A549 (cell line): ENCODE measurements around the gene ZNF580. TPM values are rescaled to one million over a fixed set of nuclear protein-coding genes. Genes with fewer than 3 reads are reported as not detected.

Experiments
- ATAC-seq, 2 experiments: fragments of 200-7000 bp in 1 of 2; fragments of >200 bp in 1 of 2; cut with Nextera tagmentation in 1 of 2; cut with Tn5 transposase in 1 of 2; 3 replicates each; pipeline versions ENCODE4 v1.8.0 to v1.9.1; 2018 to 2020; ENCODE audit warnings: mild to moderate bottlenecking in 1 of 2, moderate library complexity in 1 of 2
- CTCF ChIA-PET: fragments of 300-600 bp; sonication (Branson Sonifier 250); formaldehyde crosslinking; extraction: SDS; loops from one replicate; lab custom pipeline; 2021; ENCODE audit warnings: antibody characterized with exemption, inconsistent platforms; lab: Yijun Ruan, JAX
- POLR2A ChIA-PET: fragments of 350-600 bp; formaldehyde crosslinking; extraction: SDS; loops from one replicate; lab custom pipeline; 2021; ENCODE audit warnings: antibody characterized with exemption, inconsistent platforms; lab: Yijun Ruan, JAX
- DNase-seq, 2 experiments: peaks; one replicate each; pipeline versions ENCODE4 v3.0.0 to v3.0.0-alpha.2; 2011 to 2016; ENCODE audit warnings: low read depth in 1 of 2, low spot score in 1 of 2
- FAIRE-seq: peaks from 2 replicates; lab custom pipeline; 2011; peaks lifted over from hg19 to GRCh38; lab: Jason Lieb, UNC
- H3K27ac ChIP-seq, 2 experiments: fragments of >200 bp; sonication (Bioruptor Twin); formaldehyde crosslinking; 3 replicates each; pipeline ENCODE4 v1.5.1; 2016 to 2017
- H3K4me1 ChIP-seq: fragments of >200 bp; sonication (Bioruptor Twin); formaldehyde crosslinking; 3 replicates; pipeline ENCODE4 v1.6.1; 2016
- H3K4me2 ChIP-seq: fragments of >200 bp; sonication (Bioruptor Twin); formaldehyde crosslinking; 3 replicates; pipeline ENCODE4 v1.6.1; 2016
- H3K4me3 ChIP-seq: fragments of >200 bp; sonication (Bioruptor Twin); formaldehyde crosslinking; 3 replicates; pipeline ENCODE4 v1.5.1; 2016
- H3K9me3 ChIP-seq: fragments of >200 bp; sonication (Bioruptor Twin); formaldehyde crosslinking; 3 replicates; pipeline ENCODE4 v1.6.1; 2016
- EP300 ChIP-seq, 2 experiments: fragments of >200 bp; sonication (Bioruptor Twin); formaldehyde crosslinking; IDR thresholded peaks; 2 replicates in 1 of 2; 3 replicates in 1 of 2; pipeline ENCODE4 v1.6.1; 2016 to 2017
- ESRRA ChIP-seq: fragments of 150-350 bp; IDR thresholded peaks from 2 replicates; pipeline ENCODE4 v1.6.1; 2014; ENCODE audit warnings: mild to moderate bottlenecking, low read length, borderline replicate concordance
- FOSB ChIP-seq: fragments of 250-450 bp; sonication (Bioruptor Pico); IDR thresholded peaks from 2 replicates; pipeline ENCODE4 v1.5.0; 2020; ENCODE audit warnings: mild to moderate bottlenecking, moderate library complexity
- JUNB ChIP-seq: fragments of >200 bp; sonication (Bioruptor Twin); formaldehyde crosslinking; IDR thresholded peaks from 2 replicates; pipeline ENCODE4 v1.6.1; 2016
- MAZ ChIP-seq: fragments of 150-350 bp; IDR thresholded peaks from 2 replicates; pipeline ENCODE4 v1.6.1; 2014; ENCODE audit warnings: antibody characterized with exemption, low read depth, low read length, borderline replicate concordance
- MYC ChIP-seq: IDR thresholded peaks from 2 replicates; pipeline ENCODE4 v1.6.1; 2012; ENCODE audit warnings: mild to moderate bottlenecking, inconsistent platforms, low read length, improper control_type of control experiment, borderline replicate concordance
- POLR2A ChIP-seq: IDR thresholded peaks from 2 replicates; pipeline ENCODE4 v1.6.1; 2012; ENCODE audit warnings: mild to moderate bottlenecking, low read length
- RAD21 ChIP-seq, 2 experiments: fragments of >200 bp in 1 of 2; sonication (Bioruptor Twin) in 1 of 2; formaldehyde crosslinking in 1 of 2; IDR thresholded peaks in 1 of 2; conservative IDR thresholded peaks in 1 of 2; 2 replicates in 1 of 2; 3 replicates in 1 of 2; pipeline ENCODE4 v1.6.1; 2012 to 2018; ENCODE audit warnings: inconsistent platforms in 1 of 2
- REST ChIP-seq: fragments of 200-600 bp; sonication (generic); IDR thresholded peaks from 2 replicates; pipeline ENCODE4 v1.6.1; 2016; ENCODE audit warnings: antibody characterized with exemption, mild to moderate bottlenecking, moderate library complexity
- RNF2 ChIP-seq: fragments of 200-600 bp; sonication (generic); IDR thresholded peaks from 2 replicates; pipeline ENCODE4 v1.6.1; 2016; ENCODE audit warnings: low read depth, mild to moderate bottlenecking, antibody characterized with exemption, moderate library complexity, borderline replicate concordance
- SREBF2 ChIP-seq: fragments of 450-650 bp; IDR thresholded peaks from 2 replicates; pipeline ENCODE4 v1.6.1; 2014; ENCODE audit warnings: mild to moderate bottlenecking, moderate library complexity
- TP53 ChIP-seq: fragments of 250-450 bp; sonication (Bioruptor Pico); IDR thresholded peaks from 2 replicates; pipeline ENCODE4 v1.5.0; 2021; ENCODE audit warnings: mild to moderate bottlenecking, moderate library complexity
- ZNF302 ChIP-seq: fragments of 250-450 bp; sonication (Bioruptor Pico); IDR thresholded peaks from 2 replicates; pipeline ENCODE4 v1.9.0; 2021; ENCODE audit warnings: inconsistent platforms, mild to moderate bottlenecking, moderate library complexity
- ZSCAN20 ChIP-seq: fragments of 250-450 bp; sonication (Bioruptor Pico); IDR thresholded peaks from 2 replicates; pipeline ENCODE4 v1.8.0; 2022; ENCODE audit warnings: mild to moderate bottlenecking, moderate library complexity
- WGBS: methylation state at CpG from one replicate; pipeline ENCODE4 v1.1.6; 2017; ENCODE audit errors: missing lambda C conversion rate; 5-methylcytosine and 5-hydroxymethylcytosine counted together
- polyA plus RNA-seq, 4 experiments: library from polyadenylated mRNA; depleted of rRNA in 3 of 4; stranded (reverse); fragments of >200 nt; fragmentation: RNase III in 1 of 4; extraction: RNeasy Plus Mini Kit Qiagen cat#74134 plus additional on column Dnase treatment in 1 of 4; gene quantifications; 2 replicates in 3 of 4; 3 replicates in 1 of 4; pipeline ENCODE4 v1.2.3, GENCODE V29; 2011 to 2017
- TF ChIP-seq, protein P1 (sequence below): fragments of 150-350 bp; IDR thresholded peaks from 2 replicates; pipeline ENCODE4 v1.6.1; 2014; ENCODE audit warnings: low read depth, mild to moderate bottlenecking, low read length
- TF ChIP-seq, protein P2 (sequence below): fragments of 250-450 bp; sonication (Bioruptor Pico); IDR thresholded peaks from 2 replicates; pipeline ENCODE4 v1.5.0; 2021; ENCODE audit warnings: mild to moderate bottlenecking, moderate library complexity, borderline replicate concordance

The ZNF580 gene
- polyA plus RNA-seq, 2 of the 4 experiments (the other 2 are of a cell fraction): 9.2 to 52.8 TPM

GRCh38 chr19:55687281-55688201, 46.7 kb downstream of the ZNF580 start:
- Histone ChIP-seq H3K4me1 (no peaks in the 10 kb centered on the region), H3K27ac (no peak overlapping the region), H3K4me3 (no peak overlapping the region), H3K9me3 (no peaks in the 10 kb centered on the region), H3K4me2 (no peak overlapping the region)
- no peak for FAIRE-seq
- ChIA-PET CTCF (no interaction called here), POLR2A (interaction anchor here (0.9 kb wide), 1 partner anchor 33 kb away, joined by 3 read pairs; the partner anchor contains the start of gene U2AF2)
- WGBS: 93% methylated on average over 18 of the region's 22 CpGs
- no peak for DNase-seq
- TF ChIP-seq MAZ (no peak), RAD21 (conservative IDR thresholded peaks at IDR 0.05 in 1 of 2, IDR thresholded peaks at IDR 0.05 in 1 of 2) (no peak), JUNB (no peak), ZSCAN20 (CRISPR knock-in tag) (no peak)
- TF ChIP-seq, protein P1, sequence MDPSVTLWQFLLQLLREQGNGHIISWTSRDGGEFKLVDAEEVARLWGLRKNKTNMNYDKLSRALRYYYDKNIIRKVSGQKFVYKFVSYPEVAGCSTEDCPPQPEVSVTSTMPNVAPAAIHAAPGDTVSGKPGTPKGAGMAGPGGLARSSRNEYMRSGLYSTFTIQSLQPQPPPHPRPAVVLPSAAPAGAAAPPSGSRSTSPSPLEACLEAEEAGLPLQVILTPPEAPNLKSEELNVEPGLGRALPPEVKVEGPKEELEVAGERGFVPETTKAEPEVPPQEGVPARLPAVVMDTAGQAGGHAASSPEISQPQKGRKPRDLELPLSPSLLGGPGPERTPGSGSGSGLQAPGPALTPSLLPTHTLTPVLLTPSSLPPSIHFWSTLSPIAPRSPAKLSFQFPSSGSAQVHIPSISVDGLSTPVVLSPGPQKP: no peak
- no peak for ATAC-seq

DNA sequence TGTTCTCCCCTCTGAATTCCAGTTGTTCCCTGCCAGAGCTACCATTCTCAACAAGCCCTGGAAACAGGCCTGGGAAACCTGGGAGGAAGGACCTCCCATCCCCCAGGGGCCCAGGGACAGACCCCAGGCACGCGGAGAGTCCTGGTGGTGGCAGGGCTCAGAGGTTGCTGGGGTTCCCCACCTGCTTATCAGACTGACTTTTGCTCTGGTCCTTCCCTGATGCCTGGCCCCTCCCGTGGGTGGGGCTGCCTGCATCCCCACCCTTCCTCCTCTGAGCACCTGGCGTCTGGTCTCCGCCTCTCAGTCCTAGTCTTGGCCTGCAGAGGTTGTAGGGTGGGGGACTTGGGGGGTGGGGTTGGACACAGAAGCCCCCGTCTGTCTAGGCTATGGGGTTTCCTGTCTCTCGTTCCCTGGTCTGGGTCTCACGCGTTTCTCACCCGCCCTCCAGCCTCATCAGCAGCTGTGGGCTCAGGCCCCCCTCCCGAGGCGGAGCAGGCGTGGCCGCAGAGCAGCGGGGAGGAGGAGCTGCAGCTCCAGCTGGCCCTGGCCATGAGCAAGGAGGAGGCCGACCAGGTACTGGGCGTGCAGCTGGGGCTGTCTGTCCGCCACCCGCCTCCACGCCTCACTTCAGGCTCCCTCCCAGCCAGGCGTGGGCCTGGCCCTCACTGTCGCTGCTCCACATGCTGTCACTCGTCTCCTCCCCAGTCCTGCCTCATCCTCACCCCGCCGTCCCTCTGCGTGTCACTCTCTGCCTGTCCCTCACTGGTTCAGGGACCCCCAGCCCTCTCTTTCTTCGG, 47.8 kb downstream of the ZNF580 start:
- no peak for FAIRE-seq
- H3K4me3 ChIP-seq: no peak overlapping the region
- TF ChIP-seq EP300 (IDR thresholded peaks at IDR 0.05) (no peak), REST (no peak), FOSB (no peak), ESRRA (no peak), MYC (no peak), POLR2A (no peak), ZNF302 (no peak), TP53 (CRISPR knock-in tag) (no peak), SREBF2 (no peak), RNF2 (no peak), JUNB (no peak)
- TF ChIP-seq, protein P1: no peak
- TF ChIP-seq, protein P2, sequence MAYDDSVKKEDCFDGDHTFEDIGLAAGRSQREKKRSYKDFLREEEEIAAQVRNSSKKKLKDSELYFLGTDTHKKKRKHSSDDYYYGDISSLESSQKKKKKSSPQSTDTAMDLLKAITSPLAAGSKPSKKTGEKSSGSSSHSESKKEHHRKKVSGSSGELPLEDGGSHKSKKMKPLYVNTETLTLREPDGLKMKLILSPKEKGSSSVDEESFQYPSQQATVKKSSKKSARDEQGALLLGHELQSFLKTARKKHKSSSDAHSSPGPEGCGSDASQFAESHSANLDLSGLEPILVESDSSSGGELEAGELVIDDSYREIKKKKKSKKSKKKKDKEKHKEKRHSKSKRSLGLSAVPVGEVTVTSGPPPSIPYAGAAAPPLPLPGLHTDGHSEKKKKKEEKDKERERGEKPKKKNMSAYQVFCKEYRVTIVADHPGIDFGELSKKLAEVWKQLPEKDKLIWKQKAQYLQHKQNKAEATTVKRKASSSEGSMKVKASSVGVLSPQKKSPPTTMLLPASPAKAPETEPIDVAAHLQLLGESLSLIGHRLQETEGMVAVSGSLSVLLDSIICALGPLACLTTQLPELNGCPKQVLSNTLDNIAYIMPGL (CRISPR knock-in tag): no peak
- no peak for DNase-seq
- no peak overlapping the region for H3K4me2 ChIP-seq
- WGBS: 88% methylated on average over 26 of the region's 27 CpGs
- CTCF ChIA-PET: no interaction called here
- peak in 1 of 2 experiments; percentile 24; a peak in 3 of 6 replicates for ATAC-seq
- H3K9me3 ChIP-seq: no peaks in the 10 kb centered on the region
- POLR2A ChIA-PET: no interaction called here
- no peaks in the 10 kb centered on the region for H3K4me1 ChIP-seq
- H3K27ac ChIP-seq: no peak overlapping the region
